AG10803 (cell line): Measurements from ENCODE around the gene PUS1.

ENCODE experiments used
- DNase-seq: peaks from one replicate; pipeline ENCODE4 v3.0.0; 2010; ENCODE audit warnings: low read depth
- H3K4me3 ChIP-seq: 2 replicates; pipeline ENCODE4 v1.5.1; 2011; ENCODE audit warnings: mild to moderate bottlenecking, low read length, control low read depth
- TF ChIP-seq, protein P1 (sequence below): conservative IDR thresholded peaks from 2 replicates; pipeline ENCODE4 v1.5.1; 2011; ENCODE audit warnings: mild to moderate bottlenecking, low read length, control low read depth, inconsistent platforms

PUS1 gene

DNA sequence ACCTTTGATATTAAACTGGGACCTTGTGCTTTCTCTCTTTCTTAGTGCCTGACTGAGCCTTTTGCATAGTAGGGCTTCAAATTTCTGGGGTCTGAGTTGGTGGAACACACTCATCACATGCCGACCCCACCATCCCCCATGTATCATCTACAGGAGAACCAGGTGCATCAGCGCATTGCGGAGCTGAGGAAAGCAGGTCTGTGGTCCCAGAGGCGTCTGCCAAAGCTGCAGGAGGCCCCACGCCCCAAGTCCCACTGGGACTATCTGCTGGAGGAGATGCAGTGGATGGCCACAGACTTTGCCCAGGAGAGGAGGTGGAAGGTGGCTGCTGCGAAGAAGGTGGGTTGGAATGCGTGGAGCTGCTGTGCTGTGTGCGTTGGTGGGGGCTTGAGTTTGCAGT is 58.5 kb downstream of the PUS1 start:
- TF ChIP-seq, protein P1, sequence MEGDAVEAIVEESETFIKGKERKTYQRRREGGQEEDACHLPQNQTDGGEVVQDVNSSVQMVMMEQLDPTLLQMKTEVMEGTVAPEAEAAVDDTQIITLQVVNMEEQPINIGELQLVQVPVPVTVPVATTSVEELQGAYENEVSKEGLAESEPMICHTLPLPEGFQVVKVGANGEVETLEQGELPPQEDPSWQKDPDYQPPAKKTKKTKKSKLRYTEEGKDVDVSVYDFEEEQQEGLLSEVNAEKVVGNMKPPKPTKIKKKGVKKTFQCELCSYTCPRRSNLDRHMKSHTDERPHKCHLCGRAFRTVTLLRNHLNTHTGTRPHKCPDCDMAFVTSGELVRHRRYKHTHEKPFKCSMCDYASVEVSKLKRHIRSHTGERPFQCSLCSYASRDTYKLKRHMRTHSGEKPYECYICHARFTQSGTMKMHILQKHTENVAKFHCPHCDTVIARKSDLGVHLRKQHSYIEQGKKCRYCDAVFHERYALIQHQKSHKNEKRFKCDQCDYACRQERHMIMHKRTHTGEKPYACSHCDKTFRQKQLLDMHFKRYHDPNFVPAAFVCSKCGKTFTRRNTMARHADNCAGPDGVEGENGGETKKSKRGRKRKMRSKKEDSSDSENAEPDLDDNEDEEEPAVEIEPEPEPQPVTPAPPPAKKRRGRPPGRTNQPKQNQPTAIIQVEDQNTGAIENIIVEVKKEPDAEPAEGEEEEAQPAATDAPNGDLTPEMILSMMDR, result no peak
- no peak for DNase-seq
- H3K4me3 ChIP-seq, result no peak overlapping the region

DNA sequence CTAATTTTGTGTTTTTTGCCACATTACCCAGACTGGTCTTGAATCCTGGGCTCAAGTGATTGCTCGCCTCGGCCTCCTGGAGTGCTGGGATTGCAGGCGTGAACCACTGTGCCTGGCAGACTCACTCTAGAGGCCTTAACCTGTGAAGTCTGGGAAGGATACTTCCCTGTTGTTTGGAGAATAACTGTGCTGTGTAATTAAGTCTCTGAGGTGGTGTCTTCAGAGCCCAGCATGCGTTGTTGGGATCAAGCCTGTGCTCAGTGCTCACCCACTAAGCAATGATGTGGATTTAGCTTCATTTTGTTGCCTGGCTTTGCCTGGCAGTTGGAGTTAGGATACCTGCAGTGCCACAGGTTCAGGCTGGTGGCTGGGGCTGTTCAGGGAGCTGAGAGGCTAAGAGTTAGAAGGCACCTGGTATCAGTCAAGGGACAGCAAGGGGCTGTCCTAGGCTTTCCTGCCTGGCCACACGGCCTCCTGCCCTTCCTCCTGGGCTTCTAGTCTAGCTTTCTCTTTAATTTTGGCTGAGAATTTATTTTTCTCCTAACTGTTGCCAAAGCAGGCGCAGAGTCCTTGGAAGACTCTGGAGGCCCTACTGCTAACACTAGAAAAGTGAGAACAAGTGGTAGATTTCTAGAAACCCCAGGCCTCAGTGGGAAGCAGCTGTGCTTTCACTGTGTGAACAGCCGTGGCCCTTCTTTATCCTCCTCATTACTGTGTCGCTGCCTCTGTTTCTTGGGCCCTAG is 59.1 kb downstream of the PUS1 start:
- no peak overlapping the region for H3K4me3 ChIP-seq
- DNase-seq, result no peak
- TF ChIP-seq, protein P1, result no peak

DNA sequence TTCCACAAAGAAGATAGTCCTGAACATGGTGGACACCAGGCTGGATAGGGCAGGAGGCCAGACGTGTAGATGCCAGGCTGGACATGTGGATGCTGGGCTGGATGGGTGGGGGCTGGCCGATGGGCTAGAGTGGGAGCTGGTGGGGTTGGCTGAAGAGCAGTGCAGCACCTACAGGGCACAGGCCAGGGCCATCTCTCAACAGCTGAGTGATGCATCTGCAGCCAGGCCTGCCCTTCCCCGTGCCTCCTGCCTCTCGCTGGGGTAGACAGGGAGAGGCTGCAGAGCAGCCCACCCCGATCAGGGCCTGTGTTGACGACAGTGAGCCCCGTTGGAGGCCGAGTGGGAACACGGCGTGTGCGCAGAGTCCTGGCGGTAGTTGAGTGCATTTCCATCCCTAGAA is 59.9 kb downstream of the PUS1 start:
- no peak for DNase-seq
- no peak overlapping the region for H3K4me3 ChIP-seq
- TF ChIP-seq, protein P1, result no peak

DNA sequence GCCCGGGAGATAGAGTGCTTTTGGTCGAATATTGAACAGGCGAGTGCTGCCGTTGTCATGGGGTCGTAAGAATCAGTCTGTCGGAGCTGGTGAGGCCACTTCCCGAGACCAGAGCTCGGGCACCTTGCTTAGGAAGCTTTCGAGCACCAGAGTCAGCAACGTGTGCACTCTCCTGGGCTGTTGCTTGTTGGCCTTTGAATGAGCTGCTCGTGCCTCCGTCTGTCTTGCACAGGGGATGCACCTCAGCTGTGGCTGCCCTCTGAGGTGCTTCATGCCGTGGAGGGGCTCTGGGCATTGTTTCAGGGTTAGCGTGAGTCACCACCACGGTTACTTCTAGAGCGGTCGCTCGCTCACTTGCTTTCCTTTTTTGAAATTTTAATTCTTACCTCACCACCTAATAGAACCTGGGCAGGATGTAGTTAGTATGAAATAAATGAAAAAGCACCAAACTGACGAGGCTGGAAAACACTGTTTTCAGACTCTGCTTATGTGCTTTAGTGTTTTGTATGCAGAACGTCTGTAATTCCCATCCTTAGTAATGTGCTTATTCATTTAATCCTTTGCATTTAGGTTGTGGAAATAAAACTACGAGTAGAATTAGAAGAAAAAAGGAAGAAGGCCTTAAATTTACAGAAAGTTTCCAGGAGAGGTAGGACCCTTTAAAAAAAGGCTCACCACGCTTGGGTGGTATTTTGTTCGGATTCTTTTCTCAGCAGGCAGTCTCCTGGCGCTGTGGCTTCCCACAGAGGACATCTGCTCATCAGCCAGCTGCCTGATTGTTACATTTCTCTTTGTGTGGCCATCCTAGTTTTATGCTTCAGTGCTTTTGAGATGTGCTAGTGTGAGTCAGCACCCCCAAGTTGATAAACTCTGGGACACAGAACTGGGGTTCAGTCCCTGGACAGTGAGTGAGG is 61.2 kb downstream of the PUS1 start:
- no peak for DNase-seq
- TF ChIP-seq, protein P1, result no peak
- no peak overlapping the region for H3K4me3 ChIP-seq

DNA sequence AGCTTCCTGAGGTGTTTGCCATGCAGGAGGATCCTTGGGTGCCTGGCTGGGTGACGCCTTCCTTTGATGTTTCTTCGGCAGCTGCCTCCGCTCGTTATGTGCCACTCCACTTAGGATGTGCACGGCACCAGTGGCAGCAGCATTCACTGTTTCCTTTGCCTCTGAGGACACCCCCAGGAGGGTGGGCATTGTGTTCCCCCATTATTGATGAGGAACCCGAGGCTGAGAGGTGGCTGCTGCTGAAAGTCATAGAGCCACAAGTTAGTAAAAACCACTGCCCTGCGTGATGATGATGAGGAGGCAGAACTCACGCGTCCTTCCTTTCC is 61.9 kb downstream of the PUS1 start:
- TF ChIP-seq, protein P1, result no peak
- no peak for DNase-seq
- H3K4me3 ChIP-seq, result no peak overlapping the region

DNA sequence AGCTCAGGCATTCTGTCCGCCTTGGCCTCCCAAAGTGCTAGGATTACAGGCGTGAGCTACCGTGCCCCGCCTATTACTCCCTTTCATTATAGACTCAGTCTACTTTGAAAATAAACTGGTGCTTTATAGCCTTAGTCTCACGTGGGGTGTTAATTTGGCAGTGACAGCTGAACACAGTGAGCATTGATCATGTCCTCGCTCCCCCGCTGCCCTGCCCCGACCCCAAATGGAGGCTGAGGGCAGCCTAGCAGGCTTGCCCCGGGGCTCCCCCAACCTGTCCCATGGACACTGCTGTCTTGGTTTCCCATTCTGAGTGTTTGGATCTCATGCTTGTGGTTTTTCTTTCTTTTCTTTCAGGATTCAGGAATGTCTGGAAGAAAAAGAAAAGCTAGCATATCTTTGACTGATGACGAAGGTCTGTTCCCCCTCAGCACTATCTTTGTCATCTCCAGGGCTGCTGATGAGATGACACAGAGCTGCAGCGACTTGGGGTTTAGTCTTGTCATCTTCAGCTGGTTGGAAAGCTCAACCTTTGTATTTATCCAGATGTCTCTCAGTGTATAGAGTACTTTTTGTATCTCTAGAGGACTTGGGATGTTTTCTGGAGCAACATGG is 62.8 kb downstream of the PUS1 start:
- TF ChIP-seq, protein P1, result no peak
- DNase-seq, result no peak
- no peak overlapping the region for H3K4me3 ChIP-seq
